ENCODE results near the gene DDX46.
"Not testable (repeated sequence)": the region's sequence is repeated elsewhere in the genome, so short reads cannot be mapped to it uniquely, and the experiment has no call there.

DDX46 gene, protein sequence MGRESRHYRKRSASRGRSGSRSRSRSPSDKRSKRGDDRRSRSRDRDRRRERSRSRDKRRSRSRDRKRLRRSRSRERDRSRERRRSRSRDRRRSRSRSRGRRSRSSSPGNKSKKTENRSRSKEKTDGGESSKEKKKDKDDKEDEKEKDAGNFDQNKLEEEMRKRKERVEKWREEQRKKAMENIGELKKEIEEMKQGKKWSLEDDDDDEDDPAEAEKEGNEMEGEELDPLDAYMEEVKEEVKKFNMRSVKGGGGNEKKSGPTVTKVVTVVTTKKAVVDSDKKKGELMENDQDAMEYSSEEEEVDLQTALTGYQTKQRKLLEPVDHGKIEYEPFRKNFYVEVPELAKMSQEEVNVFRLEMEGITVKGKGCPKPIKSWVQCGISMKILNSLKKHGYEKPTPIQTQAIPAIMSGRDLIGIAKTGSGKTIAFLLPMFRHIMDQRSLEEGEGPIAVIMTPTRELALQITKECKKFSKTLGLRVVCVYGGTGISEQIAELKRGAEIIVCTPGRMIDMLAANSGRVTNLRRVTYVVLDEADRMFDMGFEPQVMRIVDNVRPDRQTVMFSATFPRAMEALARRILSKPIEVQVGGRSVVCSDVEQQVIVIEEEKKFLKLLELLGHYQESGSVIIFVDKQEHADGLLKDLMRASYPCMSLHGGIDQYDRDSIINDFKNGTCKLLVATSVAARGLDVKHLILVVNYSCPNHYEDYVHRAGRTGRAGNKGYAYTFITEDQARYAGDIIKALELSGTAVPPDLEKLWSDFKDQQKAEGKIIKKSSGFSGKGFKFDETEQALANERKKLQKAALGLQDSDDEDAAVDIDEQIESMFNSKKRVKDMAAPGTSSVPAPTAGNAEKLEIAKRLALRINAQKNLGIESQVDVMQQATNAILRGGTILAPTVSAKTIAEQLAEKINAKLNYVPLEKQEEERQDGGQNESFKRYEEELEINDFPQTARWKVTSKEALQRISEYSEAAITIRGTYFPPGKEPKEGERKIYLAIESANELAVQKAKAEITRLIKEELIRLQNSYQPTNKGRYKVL

DNA sequence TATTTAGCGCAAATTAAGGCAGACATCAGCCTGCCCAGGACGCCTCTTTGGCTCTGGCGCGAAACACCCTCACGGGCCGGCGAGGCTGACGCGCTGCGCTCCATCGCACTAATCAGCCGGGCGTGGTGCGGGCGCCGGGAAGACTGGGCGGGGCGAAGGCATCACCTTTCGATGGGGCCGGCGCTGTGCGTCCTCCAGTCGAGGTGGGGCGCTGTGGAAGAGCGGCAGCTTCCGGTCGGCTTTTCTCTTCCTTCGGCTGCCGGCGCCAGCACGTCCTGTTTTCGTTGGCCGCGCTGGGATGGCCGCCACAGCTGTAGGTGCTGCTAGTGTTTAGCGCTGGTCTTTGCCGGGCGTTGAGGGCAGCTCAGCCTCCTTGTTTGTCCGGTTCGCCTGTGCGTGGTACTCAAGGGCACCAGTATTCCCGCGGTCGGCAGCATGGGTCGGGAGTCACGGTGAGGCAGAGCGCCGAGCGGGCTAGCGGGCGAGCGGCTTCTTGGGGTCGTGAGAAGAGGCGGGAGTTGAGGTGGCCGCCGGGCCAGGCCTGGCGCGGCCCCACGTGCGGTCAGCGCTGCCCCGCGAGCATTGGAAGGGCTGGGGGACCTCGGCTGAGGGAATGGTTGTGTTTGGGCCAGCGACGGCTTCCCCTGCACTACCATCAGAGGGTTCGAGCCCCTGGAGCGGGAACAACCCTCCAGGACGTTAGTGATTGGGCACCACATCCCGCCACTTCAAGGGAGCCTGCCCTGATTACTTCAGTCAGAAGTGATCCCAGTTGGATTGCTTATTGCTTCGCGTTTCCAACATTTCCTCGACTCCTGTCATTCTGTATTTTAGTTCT lies at the start of gene DDX46:
DDX46 (plus strand) TSS at position 276 of the 838 bp plus-strand sequence; CDS start at position 436, 160 bp downstream.
- peak; percentile 96 for DNase-seq (ENCODE audit: low spot score)

DNA sequence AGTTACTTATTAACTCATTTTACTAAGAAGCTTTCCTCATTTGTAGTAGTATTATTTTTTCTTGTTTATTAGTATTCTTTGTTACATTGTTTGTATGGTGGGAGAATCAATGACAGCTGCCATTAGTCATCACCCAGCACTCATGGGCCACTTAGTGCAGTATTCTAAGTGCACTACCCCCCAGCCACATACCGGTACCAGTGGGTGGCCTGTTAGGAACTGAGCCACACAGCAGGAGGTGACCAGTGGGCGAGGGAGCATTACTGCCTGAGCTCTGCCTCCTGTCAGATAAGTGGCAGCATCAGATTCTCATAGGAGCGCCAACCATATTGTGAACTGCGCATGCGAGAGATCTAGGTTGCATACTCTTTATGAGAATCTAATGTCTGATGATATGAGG lies 44.5 kb upstream of the DDX46 start:
- DNase-seq (ENCODE audit: low spot score) = no peak

DNA sequence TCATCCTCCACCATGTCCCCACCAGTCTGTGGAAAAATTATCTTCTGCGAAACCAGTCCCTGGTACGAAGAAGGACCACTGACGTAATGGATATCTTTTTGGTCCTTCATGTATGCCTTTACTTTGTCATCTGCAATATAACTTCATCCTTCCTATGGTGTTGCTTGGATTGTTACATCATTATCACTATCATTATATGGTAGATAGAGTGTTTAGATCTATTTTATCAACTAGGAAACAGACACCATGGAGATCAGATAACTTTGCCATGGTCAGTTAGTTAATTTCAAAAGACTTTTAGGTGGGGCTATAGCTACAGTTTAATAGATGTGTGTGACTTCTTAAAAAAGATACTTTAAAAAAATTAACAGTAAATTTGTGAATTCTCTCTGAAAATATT lies 44.0 kb upstream of the DDX46 start:
- DNase-seq (ENCODE audit: low spot score) = no peak

DNA sequence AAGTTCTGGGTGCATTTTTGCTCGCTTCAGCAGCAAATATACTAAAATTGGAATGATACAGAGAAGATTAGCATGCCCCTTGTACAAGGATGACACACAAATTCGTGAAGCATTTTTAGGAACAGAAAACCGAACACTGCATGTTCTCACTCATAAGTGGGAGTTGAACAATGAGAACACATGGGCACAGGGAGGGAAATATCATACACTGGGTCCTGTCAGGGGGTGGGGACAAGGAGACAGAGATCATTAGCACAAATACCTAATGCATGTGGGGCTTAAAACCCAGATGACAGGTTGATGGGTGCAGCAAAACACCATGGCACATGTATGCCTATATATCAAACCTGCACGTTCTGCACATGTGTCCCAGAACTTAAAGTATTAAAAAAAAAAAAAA lies 43.1 kb upstream of the DDX46 start:
- DNase-seq (ENCODE audit: low spot score) = not testable (repeated sequence)

DNA sequence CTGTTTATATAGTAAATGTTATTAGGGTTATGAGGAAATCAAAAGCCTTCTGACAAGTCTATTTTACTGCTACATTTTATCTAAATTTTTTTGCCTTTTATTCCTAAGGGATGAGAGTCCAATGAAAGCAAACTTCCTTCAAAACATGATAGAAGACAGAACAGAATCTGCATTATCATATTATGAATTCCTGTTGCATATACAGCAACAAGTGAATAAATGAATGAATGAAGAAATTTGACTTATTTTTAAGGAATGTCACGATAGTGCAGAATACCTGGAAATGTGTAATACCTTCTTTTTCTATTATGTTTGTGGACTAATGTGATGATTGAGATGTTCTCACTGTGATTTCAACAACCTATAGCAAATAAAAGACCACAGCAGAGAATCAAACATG lies 33.7 kb upstream of the DDX46 start:
- no peak for DNase-seq (ENCODE audit: low spot score)

DNA sequence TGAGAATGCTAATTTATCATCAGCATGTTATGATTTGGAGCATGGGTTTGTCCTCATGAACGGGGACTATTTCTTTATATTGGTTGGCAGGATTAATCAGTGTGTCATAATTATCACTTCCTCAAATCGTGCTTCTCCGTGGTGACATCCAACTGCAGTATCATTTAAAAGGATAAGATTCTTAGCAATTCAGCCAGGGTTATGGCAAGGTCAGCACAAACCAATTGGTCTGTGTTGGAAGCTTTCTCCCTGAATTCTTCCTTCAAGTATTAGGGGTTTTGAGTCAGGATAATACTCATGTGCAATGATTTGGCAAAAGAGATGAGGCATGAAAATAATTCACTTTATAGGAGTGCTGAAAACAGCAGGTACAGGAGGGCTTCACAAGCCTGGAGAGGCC lies 25.8 kb upstream of the DDX46 start:
- DNase-seq (ENCODE audit: low spot score) = no peak

DNA sequence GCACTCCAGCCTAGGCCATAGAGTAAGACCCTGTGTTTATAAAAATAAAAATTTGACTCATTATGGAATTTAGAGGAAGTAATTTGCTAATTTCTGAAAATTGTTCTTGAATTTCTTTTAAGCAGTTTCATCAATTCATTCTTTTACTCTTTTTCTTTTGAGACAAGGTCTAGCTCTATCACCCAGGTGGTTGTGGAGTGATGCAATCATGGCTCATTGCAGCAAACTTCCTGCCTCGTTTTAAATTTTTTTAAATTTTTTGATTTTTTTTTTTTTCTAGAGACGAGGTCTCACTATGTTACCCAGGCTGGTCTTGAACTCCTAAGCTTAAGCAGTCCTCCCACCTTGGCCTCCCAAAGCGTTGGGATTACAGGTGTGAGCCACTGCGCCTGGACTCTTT lies 23.3 kb upstream of the DDX46 start:
- DNase-seq (ENCODE audit: low spot score) = no peak

DNA sequence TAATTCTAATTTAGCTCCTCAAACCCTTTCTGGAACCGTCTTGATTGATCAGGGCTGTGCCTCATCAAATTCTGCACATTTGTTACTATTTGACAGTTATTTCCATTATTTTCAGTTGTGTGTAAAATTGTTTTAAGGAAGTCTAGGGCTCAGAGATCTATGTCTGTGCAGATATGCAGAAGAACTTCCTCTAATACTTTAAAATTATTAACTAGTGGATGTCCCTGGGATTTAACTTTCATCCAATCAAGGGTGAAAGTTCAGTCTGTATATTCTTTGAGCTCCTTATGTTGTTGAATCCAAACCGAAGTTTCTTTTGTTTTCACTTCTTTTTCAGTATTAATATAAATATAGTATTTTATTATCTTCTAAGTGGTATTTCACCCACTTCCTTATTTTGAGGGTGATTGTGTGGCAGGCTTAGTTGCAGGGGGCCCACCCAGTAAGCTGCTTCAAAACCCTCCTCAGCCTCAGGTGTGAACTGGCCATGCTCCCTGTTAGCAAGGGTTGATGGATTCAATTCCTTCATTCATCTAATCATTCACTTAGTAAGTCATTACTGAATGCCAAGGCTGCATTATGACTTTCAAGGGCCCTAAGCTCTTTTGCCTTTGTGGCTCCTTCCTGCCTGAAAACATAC lies 22.3 kb upstream of the DDX46 start:
- no peak for DNase-seq (ENCODE audit: low spot score)

DNA sequence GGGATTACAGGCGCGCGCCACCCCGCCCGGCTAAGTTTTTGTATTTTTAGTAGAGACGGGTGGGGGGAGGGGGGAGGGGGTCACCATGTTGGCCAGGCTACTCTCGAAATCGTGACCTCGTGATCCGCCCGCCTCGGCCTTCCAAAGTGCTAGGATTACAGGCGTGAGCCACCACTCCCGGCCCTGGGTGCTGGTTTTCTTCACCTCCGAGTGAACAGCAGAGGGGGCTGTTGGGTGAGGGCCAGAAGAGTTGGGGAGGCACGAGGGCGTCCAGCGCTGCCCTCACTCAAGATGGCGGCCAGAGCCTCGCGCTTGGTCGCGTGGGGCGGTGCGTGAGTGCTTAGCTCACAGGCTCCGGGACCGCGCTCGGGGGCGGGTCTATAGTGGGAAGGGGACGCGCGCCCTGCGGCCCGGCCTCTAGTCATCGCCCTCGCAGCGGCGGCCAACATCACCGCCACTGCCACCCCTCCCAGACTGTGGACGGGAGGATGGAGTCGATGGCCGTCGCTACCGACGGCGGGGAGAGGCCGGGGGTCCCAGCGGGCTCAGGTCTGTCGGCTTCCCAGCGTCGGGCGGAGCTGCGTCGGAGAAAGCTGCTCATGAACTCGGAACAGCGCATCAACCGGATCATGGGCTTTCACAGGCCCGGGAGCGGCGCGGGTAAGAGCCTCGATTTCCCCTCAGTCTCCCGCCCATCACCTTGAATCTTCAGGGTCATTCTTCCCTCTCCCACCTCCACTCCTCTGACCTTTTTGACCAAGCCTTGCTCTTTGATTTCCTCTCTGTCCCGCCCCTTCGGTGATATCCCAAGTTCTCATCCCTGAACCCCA lies 20.2 kb upstream of the DDX46 start, which contains the start of gene CAMLG:
CAMLG (plus strand) TSS at position 416 of the 830 bp plus-strand sequence; CDS start at position 489, 73 bp downstream.
- peak; percentile 98 for DNase-seq (ENCODE audit: low spot score)

DNA sequence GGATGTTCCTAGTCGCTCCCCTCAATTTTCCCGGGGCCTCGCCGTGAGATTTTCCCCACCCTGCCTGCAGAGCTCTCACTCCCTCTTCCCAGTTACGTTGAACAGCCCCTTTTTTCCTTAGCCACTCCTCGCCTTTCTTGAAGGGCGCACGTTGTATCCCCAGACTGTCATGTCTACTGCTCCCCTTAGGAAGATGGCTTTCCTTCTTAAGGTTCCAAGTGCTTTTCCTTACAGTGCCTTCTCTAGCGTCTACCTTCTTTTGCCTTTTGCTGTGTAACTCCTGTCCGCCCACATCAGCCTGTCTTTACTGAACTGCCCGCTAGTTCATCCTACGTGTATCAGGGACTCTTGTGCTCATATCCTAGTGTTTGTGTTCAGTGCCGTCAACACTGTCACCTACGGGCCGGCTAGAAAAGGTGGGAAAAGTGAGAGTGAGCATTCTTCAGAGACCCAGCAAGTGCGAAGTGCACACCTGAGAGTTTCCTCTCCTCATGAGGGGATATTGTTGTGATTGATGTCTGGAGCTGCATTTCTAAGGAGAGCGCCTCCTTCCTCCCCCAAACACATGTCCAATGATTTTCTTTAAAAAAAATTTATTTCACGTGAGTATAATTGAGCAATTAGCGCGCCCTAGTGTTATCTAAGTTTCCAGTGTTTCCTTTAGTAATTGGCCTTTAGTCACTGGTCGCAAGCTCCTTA lies 19.5 kb upstream of the DDX46 start:
- DNase-seq (ENCODE audit: low spot score) = peak; percentile 57

DNA sequence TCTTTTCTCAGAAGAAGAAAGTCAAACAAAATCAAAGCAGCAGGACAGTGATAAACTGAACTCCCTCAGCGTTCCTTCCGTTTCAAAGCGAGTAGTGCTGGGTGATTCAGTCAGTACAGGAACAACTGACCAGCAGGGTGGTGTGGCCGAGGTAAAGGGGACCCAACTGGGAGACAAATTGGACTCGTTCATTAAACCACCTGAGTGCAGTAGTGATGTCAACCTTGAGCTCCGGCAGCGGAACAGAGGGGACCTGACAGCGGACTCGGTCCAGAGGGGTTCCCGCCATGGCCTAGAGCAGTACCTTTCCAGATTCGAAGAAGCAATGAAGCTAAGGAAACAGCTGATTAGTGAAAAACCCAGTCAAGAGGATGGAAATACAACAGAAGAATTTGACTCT lies 17.5 kb upstream of the DDX46 start:
- DNase-seq (ENCODE audit: low spot score) = no peak

DNA sequence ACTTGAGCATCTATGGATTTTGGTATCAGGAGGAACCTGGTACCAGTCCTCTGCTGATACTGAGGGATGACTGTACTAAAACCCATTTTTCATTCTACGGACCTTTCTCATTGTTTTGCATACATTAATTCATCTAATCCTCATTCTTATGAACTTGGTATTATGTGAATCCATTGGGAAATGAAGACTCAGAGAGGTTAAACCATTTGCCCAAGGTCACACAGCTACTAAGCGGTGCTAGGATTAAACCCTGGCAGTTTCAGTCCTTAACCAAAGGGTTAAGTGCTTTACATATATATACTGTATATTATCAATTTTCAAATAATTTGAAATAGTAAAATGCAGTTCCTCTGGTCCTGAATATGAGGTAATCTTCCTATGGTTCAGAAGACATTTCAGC lies 16.4 kb upstream of the DDX46 start:
- no peak for DNase-seq (ENCODE audit: low spot score)

DNA sequence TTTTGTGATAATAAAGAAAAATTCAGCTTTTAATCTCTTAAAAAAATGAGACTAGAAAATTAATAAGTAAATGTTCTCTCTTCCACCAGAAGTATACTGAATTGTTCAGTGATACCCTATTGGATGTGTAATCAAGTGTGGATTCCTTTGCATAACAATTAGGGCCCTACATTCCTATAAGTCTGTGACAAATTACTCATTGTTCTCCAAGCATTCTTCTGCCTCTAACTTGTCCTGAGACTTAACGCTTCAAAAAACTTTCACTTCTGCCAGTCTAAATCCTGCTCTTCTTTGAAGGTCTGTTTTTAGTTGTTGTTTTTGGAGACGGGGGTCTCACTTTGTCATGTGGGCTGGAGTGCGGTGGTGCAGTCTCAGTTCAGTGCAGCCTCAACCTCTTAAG lies 9.2 kb upstream of the DDX46 start:
- DNase-seq (ENCODE audit: low spot score) = no peak

DNA sequence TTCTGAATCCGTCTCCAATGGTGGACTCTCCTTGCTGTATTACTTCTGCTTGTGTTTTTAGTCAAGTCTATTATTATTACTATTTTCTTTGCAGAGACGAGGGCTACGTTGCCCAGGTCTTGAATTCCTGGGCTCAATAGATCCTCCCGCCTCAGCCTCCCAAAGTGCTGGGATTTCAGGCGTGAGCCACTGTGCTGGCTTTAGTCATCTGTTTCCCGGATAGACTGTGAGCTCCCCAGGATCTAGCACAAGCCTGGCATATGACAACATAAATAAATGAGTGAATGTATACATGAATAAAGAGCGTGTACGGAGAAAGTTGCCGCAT lies 439 bp upstream of the DDX46 start:
- no peak for DNase-seq (ENCODE audit: low spot score)

DNA sequence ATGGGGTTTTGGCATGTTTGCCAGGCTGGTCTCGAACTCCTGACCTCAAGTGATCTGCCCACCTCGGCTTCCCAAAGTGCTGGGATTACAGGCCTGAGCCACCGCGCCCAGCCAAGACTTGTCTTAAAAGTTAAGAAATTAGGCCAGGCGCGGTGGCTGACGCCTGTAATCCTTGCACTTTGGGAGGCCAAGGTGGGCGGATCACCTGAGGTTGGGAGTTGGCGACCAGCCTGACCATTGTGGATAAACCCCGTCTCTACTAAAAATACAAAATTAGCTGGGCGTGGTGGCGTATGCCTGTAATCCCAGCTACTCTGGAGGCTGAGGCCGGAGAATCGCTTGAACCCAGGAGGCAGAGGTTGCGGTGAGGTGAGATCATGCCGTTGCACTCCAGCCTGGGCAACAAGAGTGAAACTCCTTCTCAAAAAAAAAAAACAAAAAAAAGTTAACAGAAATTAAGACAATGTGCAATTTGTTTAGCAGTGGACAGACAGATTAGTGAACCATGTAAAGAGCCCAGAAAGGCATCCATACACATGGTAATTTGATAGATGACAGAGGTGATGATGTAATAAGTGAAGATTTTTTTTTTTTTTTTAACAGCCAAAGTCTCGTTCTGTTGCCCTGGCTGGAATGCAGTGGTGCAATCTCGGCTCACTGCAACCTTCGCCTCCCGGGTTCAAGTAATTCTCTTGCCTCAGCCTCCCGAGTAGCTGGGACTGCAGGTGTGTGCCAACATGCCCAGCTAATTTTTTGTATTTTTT lies 9.1 kb downstream of the DDX46 start:
- DNase-seq (ENCODE audit: low spot score) = not testable (repeated sequence)

DNA sequence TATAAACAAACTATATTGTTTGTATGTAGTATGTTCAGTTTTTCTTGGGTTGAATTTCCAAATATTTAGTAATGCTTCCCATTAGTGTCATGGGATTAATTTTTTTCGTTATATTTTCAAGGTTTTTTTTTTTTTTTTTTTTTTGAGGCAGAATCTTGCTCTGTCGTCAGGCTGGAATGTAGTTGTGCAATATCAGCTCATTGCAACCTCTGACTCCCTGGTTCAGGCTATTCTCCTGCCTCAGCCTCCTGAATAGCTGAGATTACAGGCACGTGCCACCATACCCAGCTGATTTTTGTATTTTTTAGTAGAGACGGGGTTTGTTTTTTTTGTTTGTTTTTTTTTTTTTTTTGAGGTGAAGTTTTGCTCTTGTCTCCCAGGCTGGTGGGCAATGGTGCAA lies 10.6 kb downstream of the DDX46 start:
- DNase-seq (ENCODE audit: low spot score) = no peak

DNA sequence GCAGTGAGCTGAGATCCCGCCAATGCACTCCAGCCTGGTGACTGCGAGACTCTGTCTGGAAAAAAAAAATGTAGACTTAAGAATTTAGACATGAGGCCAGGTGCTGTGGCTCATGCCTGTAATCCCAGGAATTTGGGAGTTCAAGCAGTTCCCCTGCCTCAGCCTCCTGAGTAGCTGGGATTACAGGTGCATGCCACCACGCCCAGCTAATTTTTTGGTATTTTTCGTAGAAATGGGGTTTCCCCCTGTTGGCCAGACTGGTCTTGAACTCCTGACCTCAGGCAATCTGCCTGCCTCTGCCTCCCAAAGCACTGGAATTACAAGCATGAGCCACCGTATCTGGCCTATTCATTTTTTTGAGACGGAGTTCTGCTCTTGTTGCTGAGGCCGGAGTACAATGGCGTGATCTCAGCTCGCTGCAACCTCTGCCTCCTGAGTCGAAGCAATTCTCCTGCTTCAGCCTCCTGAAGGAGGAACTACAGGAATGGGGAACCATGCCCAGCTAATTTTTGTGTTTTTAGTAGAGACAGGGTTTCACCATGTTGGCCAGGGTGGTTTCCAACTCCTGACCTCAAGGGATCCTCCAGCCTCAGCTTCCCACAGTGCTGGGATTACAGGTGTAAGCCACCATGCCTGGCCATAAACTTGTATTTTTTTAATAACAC lies 14.0 kb downstream of the DDX46 start:
- no peak for DNase-seq (ENCODE audit: low spot score)

DNA sequence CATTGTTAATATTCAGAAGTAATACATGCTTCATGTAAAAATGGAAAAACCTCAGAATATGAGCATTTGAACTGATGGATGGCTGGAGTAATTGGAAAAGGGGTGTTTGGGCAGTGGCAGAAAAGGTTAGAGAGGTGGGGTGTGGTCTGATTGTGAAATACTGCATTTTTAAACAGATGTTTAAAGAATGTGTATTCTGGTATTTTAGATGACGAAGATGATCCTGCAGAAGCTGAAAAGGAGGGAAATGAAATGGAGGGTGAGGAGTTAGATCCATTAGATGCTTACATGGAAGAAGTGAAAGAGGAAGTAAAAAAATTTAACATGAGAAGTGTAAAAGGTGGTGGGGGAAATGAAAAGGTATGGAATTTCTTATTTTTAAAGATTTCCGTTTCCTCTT lies 18.8 kb downstream of the DDX46 start:
- DNase-seq (ENCODE audit: low spot score) = no peak
